ENCODE results near the gene YPEL5.

DNA sequence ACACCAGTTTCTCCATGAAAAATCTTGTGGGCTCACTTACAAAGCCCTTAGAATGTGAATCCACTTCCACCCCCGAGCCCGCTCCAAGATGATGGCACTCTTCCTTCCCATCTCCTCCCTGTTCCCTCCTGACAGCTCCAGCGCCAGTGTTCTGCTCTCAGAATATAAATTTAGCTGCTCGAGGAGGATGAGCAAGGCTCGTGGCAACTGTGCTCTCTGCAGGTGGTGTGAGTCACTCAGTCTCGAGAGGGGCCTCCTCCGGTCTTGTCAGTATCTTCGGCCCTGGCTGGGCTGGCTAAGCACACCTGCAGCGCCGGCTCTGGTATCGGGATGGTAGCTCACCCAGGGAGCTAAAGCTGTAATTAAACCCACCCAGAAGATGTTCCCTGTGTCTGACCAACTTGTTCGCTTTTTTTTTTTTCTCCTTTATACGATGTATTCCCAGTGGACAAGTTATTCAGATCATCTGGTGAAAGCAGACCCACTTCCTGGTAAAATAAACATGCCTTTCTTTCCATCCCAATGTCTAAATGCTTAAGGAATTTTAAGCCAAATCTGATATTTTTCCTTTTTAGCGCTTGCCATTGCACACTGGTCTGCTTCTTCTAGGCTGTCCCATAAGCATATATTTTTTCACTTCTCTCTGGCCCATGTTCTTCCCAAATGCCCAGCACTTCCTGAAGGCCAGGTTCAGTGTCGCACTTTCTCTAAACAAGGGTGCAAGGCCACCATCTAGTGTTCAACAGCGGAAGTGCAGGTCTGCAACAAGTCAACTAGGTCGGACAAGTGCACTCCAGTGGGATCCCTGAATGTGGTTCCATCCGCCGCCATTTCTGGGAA lies 31.4 kb upstream of the YPEL5 start:
- TF ChIP-seq POLR2A (IDR thresholded peaks at IDR 0.05) (no peak), CTCF (IDR thresholded peaks at IDR 0.05) (peak; percentile 88 to 95 (median 93)), POLR2AphosphoS5 (IDR thresholded peaks at IDR 0.05) (no peak), EP300 (IDR thresholded peaks at IDR 0.05; ENCODE audit: low read depth) (no peak)

Data from transverse colon (tissue), 4 donors.